Endothelial cell of umbilical vein (primary cell): ENCODE results near the gene GGA2. TPM values are rescaled to one million over a fixed set of nuclear protein-coding genes. Genes with fewer than 3 reads are reported as not detected.
A peak's percentile ranks its signal among the peaks of the same experiment; 100 is the strongest.

Experiments
- BruUV-seq: library from RNA; stranded (reverse); fragments of 400-500 nt; replicated peaks from 2 replicates; lab custom pipeline; 2021; lab: Mats Ljungman, UMichigan
- CTCF ChIA-PET: fragments of 300-600, 350-600 bp; sonication (Branson Sonifier 250); formaldehyde crosslinking; loops from one replicate; lab custom pipeline; 2021; ENCODE audit warnings: antibody characterized with exemption, inconsistent platforms; lab: Charles Lee
- POLR2A ChIA-PET: fragments of 300-600, 350-600 bp; sonication (Branson Sonifier 250); formaldehyde crosslinking; loops from one replicate; lab custom pipeline; 2021; ENCODE audit warnings: antibody characterized with exemption, inconsistent platforms; lab: Charles Lee
- DNase-seq: peaks from one replicate; pipeline ENCODE4 v3.0.0-alpha.2; 2011; ENCODE audit warnings: low read depth, low spot score
- FAIRE-seq: peaks from 2 replicates; lab custom pipeline; 2011; peaks lifted over from hg19 to GRCh38; lab: Jason Lieb, UNC
- H2AFZ ChIP-seq: 2 replicates; pipeline ENCODE4 v1.6.0; 2012; ENCODE audit warnings: low read depth, low read length, control low read depth, inconsistent platforms
- H3K27ac ChIP-seq: 2 replicates; pipeline ENCODE4 v1.5.1; 2011; ENCODE audit warnings: low read depth, mild to moderate bottlenecking, control low read depth, low read length, moderate library complexity; ENCODE audit not compliant: insufficient read depth
- H3K27me3 ChIP-seq, 2 experiments: 2 replicates each; pipeline versions ENCODE4 v1.6.0 to v1.6.1; 2011; ENCODE audit warnings: low read length in 2 of 2, mixed read lengths in 1 of 2; ENCODE audit not compliant: control insufficient read depth in 2 of 2, insufficient read depth in 2 of 2
- H3K36me3 ChIP-seq, 2 experiments: 2 replicates in 1 of 2; 3 replicates in 1 of 2; pipeline ENCODE4 v1.5.1; 2011; ENCODE audit warnings: low read length in 2 of 2, mild to moderate bottlenecking in 1 of 2, moderate library complexity in 1 of 2; ENCODE audit not compliant: control insufficient read depth in 2 of 2, insufficient read depth in 2 of 2; ENCODE audit errors: extremely low read depth in 1 of 2
- H3K4me1 ChIP-seq: 3 replicates; pipeline ENCODE4 v1.5.1; 2011; ENCODE audit warnings: mild to moderate bottlenecking, low read length; ENCODE audit not compliant: control insufficient read depth, insufficient read depth; ENCODE audit errors: extremely low read depth
- H3K4me2 ChIP-seq: 2 replicates; pipeline ENCODE4 v1.6.1; 2011; ENCODE audit warnings: low read length, control low read depth, mixed read lengths; ENCODE audit not compliant: insufficient read depth
- H3K4me3 ChIP-seq, 3 experiments: fragments of 200-600 bp in 1 of 3; sonication (generic), shearing (Covaris generic) in 1 of 3; replicated peaks in 1 of 3; 2 replicates each; pipeline ENCODE4 v1.5.1; 2011 to 2016; ENCODE audit warnings: control low read depth in 3 of 3, low read length in 3 of 3, mild to moderate bottlenecking in 2 of 3, inconsistent platforms in 1 of 3, low read depth in 1 of 3, moderate library complexity in 1 of 3; ENCODE audit not compliant: insufficient read depth in 1 of 3
- H3K79me2 ChIP-seq: 2 replicates; pipeline ENCODE4 v1.6.0; 2012; ENCODE audit warnings: low read length, inconsistent platforms; ENCODE audit not compliant: control insufficient read depth, insufficient read depth
- H3K9ac ChIP-seq: replicated peaks from 2 replicates; pipeline ENCODE3; 2011; ENCODE audit warnings: low read length, control low read depth; ENCODE audit not compliant: insufficient read depth; ENCODE audit errors: extremely low read depth
- H3K9me1 ChIP-seq: replicated peaks from 3 replicates; pipeline ENCODE4 v1.6.0; 2011; ENCODE audit warnings: mild to moderate bottlenecking, low read length; ENCODE audit not compliant: control insufficient read depth, insufficient read depth; ENCODE audit errors: extremely low read depth
- H3K9me3 ChIP-seq: replicated peaks from 2 replicates; pipeline ENCODE4 v1.5.1; 2012; ENCODE audit warnings: low read length, inconsistent platforms; ENCODE audit not compliant: control insufficient read depth, insufficient read depth
- H4K20me1 ChIP-seq: replicated peaks from 2 replicates; pipeline ENCODE3; 2011; ENCODE audit warnings: mild to moderate bottlenecking, low read length; ENCODE audit not compliant: control insufficient read depth, insufficient read depth; ENCODE audit errors: extremely low read depth
- CTCF ChIP-seq, 2 donors: IDR thresholded peaks; 1 replicate in 1 of 2; 2 replicates in 1 of 2; pipeline ENCODE4 v1.5.1; 2011; ENCODE audit warnings: low read length in 2 of 2, mild to moderate bottlenecking in 2 of 2, moderate library complexity in 2 of 2, control low read depth in 1 of 2, inconsistent platforms in 1 of 2, low read depth in 1 of 2; ENCODE audit not compliant: insufficient read depth in 1 of 2; ENCODE audit errors: extremely low read depth in 1 of 2
- EZH2 ChIP-seq: IDR thresholded peaks from 2 replicates; pipeline ENCODE4 v1.6.1; 2012; ENCODE audit warnings: borderline replicate concordance, low read depth, mild to moderate bottlenecking, moderate library complexity, low read length, inconsistent platforms; ENCODE audit not compliant: severe bottlenecking
- FOS ChIP-seq: IDR thresholded peaks from 2 replicates; pipeline ENCODE4 v1.6.1; 2011; ENCODE audit warnings: mild to moderate bottlenecking, low read length, moderate library complexity, borderline replicate concordance; ENCODE audit not compliant: insufficient read depth
- GATA2 ChIP-seq: IDR thresholded peaks from 2 replicates; pipeline ENCODE4 v1.7.0; 2011; ENCODE audit warnings: low read depth, mild to moderate bottlenecking, moderate library complexity, mixed read lengths, low read length; ENCODE audit not compliant: insufficient read length, insufficient read depth
- JUN ChIP-seq: IDR thresholded peaks from 2 replicates; pipeline ENCODE4 v1.6.1; 2011; ENCODE audit warnings: borderline replicate concordance, low read depth; ENCODE audit not compliant: insufficient read length, insufficient read depth
- MAX ChIP-seq: IDR thresholded peaks from 2 replicates; pipeline ENCODE4 v1.6.1; 2011; ENCODE audit not compliant: insufficient read depth, insufficient read length
- MYC ChIP-seq: IDR thresholded peaks from one replicate; pipeline ENCODE4 v1.6.1; 2011; ENCODE audit warnings: mild to moderate bottlenecking, low read depth, low read length
- POLR2A ChIP-seq: IDR thresholded peaks from 2 replicates; pipeline ENCODE4 v1.6.1; 2012; ENCODE audit warnings: low read depth, mild to moderate bottlenecking, control low read depth, low read length
- POLR2AphosphoS5 ChIP-seq: IDR thresholded peaks from 2 replicates; pipeline ENCODE4 v1.6.1; 2012; ENCODE audit warnings: low read depth, mild to moderate bottlenecking, control low read depth, low read length, moderate library complexity; ENCODE audit not compliant: insufficient read depth
- dilution Hi-C: fragments of 300-500 bp; cut with MboI; formaldehyde crosslinking; loops from one replicate; pipeline ENCODE4 v1.15.0; 2019; ENCODE audit warnings: low sequenced_read_pairs; ENCODE audit not compliant: extremely low pct_ligation_motif_present
- intact Hi-C: fragments of 100-400 bp; cut with micrococcal nuclease; formaldehyde crosslinking; loops from one replicate; pipeline ENCODE4 v1.10.0; 2022
- polyA plus RNA-seq, 4 experiments: library from polyadenylated mRNA; depleted of rRNA in 3 of 4; stranded (reverse) in 3 of 4; unstranded in 1 of 4; fragments of >200 nt; gene quantifications; 2 replicates each; pipeline versions ENCODE4 v1.2.1 to v1.2.3, GENCODE V29; 2011 to 2012; ENCODE audit warnings: missing spikeins in 1 of 4
- total RNA-seq: library from RNA; stranded (reverse); gene quantifications from 2 replicates; pipeline ENCODE4 v1.2.3, GENCODE V29; 2021

The GGA2 gene
- total and polyA plus RNA-seq, 2 donors (not counting 3 experiments of a cell fraction or from before 2014, with no cell fraction given) = 33.3 to 73.1 TPM

- H3K9me3 ChIP-seq = no peaks in the 10 kb centered on the region
- no peaks in the 10 kb centered on the region for H3K9me1 ChIP-seq
- intact Hi-C loops = loop anchor here (2.0 kb wide), 2 partner anchors 52 kb away; partner anchors contain the start of genes COG7, EARS2 and UBFD1
- no peaks in the 10 kb centered on the region for H3K27me3 ChIP-seq
- dilution Hi-C loops = no loop called here
- no peak for FAIRE-seq
- no peak overlapping the region for H2AFZ ChIP-seq
- CTCF ChIA-PET = interaction anchor here (1.0 to 1.2 kb wide), 5 partner anchors 14 to 91 kb away, joined by 3 to 8 read pairs (median 5); partner anchors contain the start of genes EARS2 and UBFD1
- POLR2A ChIA-PET = no interaction called here
- H3K4me2 ChIP-seq = no peak overlapping the region
- H3K36me3 ChIP-seq = no peaks in the 10 kb centered on the region
- TF ChIP-seq POLR2A = no peak
- H3K79me2 ChIP-seq = peaks cover 87% of the 10 kb centered on the region
- H3K9ac ChIP-seq = no peak overlapping the region
- peak overlapping the region; percentile 62 for H3K27ac ChIP-seq
- H3K4me3 ChIP-seq = no peak overlapping the region
- no TSS peak for BruUV-seq
- peaks cover 2% of the 10 kb centered on the region for H4K20me1 ChIP-seq
- DNase-seq = no peak
- peaks cover 20% of the 10 kb centered on the region for H3K4me1 ChIP-seq
These were observed 5.1 kb downstream of the GGA2 start for GRCh38 chr16:23505180-23505665.

- peaks cover 2% of the 10 kb centered on the region for H4K20me1 ChIP-seq
- H3K4me1 ChIP-seq = peaks cover 20% of the 10 kb centered on the region
- BruUV-seq = no TSS peak
- FAIRE-seq (peak; percentile 99), DNase-seq (peak; percentile 87)
- no peak overlapping the region for H3K9ac ChIP-seq
- POLR2A ChIA-PET = no interaction called here
- dilution Hi-C loops = no loop called here
- CTCF ChIA-PET = interaction anchor here (0.9 to 1.4 kb wide), 6 partner anchors 13 to 92 kb away, joined by 3 to 8 read pairs (median 3); partner anchors contain the start of genes EARS2 and UBFD1
- H3K4me2 ChIP-seq = peak overlapping the region; percentile 54
- intact Hi-C loops = loop anchor here (1.0 to 2.0 kb wide), 3 partner anchors 12 to 52 kb away; partner anchors contain the start of genes COG7, EARS2 and UBFD1
- no peaks in the 10 kb centered on the region for H3K9me3 ChIP-seq
- no peaks in the 10 kb centered on the region for H3K36me3 ChIP-seq
- H3K9me1 ChIP-seq = no peaks in the 10 kb centered on the region
- no peak overlapping the region for H3K4me3 ChIP-seq
- no peak overlapping the region for H2AFZ ChIP-seq
- H3K27ac ChIP-seq = peak overlapping the region; percentile 64
- peaks cover 91% of the 10 kb centered on the region for H3K79me2 ChIP-seq
- H3K27me3 ChIP-seq = no peaks in the 10 kb centered on the region
- no peak for TF ChIP-seq GATA2
- TF ChIP-seq CTCF (IDR thresholded peaks at IDR 0.05; ENCODE audit: extremely low read depth in 1 of 2, insufficient read depth in 1 of 2, low read depth in 1 of 2, low read length in 2 of 2) = no peak
- peak; percentile 95 for TF ChIP-seq FOS
- no peak for TF ChIP-seq POLR2A
- no peak for TF ChIP-seq MAX
- peak; percentile 75 for TF ChIP-seq JUN
- peak; percentile 70 for TF ChIP-seq POLR2AphosphoS5
- TF ChIP-seq EZH2 = no peak
- TF ChIP-seq MYC = no peak
These were observed 5.7 kb downstream of the GGA2 start for GRCh38 chr16:23504453-23505179.
